Left renal pelvis (tissue), 4 donors: ENCODE results near the gene KLF13. TPM values are rescaled to one million over a fixed set of nuclear protein-coding genes. Genes with fewer than 3 reads are reported as not detected.

ENCODE experiments used
- DNase-seq, 4 donors: peaks; one replicate each; pipeline ENCODE4 v3.0.0-alpha.2; 2013; ENCODE audit warnings: low read depth in 4 of 4, low spot score in 3 of 4
- polyA plus RNA-seq, 4 donors: library from polyadenylated mRNA; unstranded; fragments of 120-200 nt; gene quantifications; one replicate each; pipeline ENCODE4 v1.2.1, GENCODE V29; 2013; ENCODE audit not compliant: insufficient read length in 4 of 4

KLF13 gene
- polyA plus RNA-seq, 4 donors: 40.1 to 69.5 (median 67.1) TPM

GRCh38 chr15:31330836-31331235 is 4.2 kb downstream of the KLF13 start:
- DNase-seq: no peak

GRCh38 chr15:31331389-31331788 is 4.8 kb downstream of the KLF13 start:
- DNase-seq: no peak

- no peak for DNase-seq
These were observed 5.5 kb downstream of the KLF13 start for GRCh38 chr15:31332020-31332680.

DNA sequence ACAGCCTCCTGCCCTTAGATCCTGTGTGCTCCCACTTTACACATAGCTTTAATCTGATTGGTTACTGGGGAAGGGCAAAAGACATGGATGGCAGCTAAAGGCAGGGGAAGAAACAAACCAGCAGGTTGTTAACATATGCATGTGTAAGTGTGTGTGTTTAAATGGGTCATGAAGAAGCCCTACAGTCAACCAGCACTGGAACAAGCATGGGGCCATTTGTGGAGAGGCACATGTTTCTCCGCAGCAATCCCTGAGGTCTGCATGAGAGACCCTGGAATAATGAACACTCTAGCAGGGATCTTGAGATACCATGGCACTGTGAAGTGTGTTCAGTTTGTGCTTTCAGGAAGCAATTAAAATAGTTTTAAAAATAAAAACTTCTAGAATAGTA is 6.0 kb downstream of the KLF13 start:
- no peak for DNase-seq

- DNase-seq: no peak
These were observed 6.5 kb downstream of the KLF13 start for GRCh38 chr15:31333119-31333518.

GRCh38 chr15:31333820-31334219 is 7.2 kb downstream of the KLF13 start:
- no peak for DNase-seq

- no peak for DNase-seq
These were observed 9.5 kb downstream of the KLF13 start for GRCh38 chr15:31335989-31336592.

DNA sequence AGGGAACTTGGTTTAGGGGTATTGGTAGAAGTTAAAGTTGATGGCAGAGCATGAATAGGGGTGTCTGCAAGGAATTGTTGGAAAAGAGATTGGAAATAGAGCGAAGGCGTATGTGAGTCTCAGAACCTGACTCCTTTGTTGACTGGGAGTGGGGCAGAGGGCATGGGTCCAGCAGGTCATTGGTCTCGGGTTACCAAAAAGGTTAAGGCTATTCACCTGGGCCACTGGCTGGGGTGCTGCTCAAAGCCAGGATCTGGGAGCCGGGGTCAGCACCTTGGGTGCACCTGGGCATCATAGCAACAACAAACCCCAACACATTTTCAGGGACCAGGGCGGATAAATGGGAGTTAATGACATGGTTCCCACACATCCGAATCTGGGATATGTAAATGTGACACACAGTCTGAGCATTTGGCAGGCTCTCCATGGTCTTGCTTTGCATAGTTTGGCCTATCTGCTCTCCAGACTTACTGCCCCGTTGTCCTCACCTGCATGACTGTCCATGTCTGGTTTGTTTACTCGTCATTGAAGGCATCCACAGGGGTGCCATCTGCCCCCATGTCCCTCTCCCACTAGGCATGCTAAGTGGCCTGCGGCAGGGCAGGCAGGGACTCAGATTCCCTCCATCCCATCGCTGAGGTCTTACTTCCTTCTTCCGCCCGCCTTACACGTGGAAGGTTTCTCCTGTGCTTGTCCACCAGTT is 10.1 kb downstream of the KLF13 start:
- DNase-seq: no peak

DNA sequence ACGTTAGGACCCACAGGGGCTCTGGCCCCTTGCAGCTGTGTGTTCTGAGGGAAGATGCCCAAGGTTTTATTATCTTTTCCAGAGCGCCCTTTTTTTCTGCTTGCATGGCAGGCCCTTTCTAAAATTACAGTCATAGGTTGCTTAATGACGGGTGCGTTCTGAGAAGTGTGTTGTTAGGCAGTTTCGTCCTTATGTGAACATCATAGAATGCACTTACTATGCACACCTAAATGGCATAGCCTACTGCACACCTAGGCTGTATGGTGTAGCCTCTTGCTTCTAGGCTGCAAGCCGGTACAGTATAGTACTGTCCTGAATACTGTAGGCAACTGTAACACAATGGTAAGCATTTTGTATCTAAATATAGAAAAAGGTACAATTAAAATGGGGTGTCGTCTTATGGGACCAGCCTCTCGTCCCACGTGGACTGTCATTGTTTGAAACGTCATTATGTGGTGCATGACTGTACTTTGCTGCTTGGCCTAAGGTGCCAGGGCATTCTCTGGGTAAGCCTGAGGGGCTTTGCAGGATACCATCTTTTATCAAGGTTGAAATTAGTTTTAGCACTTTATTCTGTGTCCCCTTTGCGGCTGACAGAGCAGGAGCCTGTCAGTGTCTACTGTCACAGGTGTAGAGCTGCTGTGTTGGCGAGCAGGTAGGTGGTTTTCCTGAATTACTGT is 10.9 kb downstream of the KLF13 start:
- DNase-seq: no peak

- DNase-seq: no peak
These were observed 11.8 kb downstream of the KLF13 start for GRCh38 chr15:31338318-31338878.

DNA sequence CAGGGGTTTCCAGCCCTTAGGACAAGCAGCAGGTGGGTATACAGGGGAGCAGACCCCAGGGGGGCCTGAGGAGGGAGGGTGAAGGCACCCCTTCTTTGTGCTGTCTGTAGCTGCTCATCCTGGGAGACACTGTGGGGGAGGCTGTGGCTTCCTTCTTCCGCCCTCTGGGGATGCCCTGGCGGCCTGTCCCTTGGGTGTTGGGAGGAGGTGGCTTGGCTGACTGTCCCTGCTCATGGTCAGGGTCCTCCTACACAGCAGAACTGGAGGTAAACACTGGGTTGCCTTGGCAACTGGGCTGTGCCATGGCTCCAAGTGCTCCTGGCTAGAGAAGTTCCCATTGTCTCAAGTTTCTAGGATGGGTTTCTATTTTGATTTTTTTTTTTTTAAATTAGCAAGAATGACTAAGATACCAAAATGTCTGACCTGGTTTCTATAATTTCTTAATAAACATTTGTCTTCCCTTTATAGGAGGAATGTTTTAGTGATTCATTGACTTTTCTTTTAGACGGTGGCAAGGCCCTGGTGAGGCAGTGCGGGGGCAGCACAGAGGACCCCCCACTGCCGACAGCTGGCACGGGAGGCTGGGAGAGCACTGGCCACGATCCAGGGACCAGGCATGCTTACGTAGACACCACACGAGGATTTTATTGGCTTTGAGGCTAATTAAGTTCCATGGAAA is 12.4 kb downstream of the KLF13 start:
- DNase-seq: peak in 1 of 4 donors; percentile 83

DNA sequence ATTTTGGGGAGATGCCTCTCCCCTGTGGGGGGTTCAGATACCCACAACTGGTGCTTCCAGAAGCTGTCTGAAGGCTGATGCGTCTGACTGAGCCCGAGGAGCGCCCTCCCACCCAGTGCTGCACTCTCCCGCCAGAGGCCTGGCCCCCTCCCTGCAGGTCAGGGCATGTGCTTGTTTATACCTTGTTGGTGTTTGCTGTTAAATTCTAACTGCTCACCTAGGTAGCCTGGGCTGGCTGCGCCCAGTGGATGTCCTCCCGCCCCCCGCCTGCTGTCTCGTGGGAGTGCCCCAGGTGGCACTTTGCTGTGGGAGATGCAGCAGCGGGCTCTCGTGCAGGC is 12.9 kb downstream of the KLF13 start:
- DNase-seq: no peak

DNA sequence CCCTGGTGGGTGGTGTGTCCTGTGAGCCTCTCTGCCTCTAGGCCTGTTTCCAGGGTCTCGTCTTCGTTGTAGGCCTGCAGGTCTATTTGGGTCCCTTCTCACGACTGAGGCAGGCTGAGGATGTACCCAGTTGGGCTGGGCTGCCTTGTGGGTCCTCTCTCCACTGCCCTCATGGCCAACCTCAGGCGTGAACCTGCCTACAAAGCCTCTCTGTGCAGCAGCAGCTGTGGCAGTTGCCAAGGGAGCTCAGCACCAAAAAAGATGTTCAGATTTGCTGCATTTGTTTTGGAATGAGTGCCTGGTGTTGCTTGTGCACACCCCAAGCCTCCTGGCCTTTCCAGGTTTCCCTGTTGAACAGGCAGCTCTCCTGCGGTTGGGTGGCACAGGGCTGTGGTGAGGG is 13.4 kb downstream of the KLF13 start:
- no peak for DNase-seq

GRCh38 chr15:31340592-31340991 is 14.0 kb downstream of the KLF13 start:
- no peak for DNase-seq

DNA sequence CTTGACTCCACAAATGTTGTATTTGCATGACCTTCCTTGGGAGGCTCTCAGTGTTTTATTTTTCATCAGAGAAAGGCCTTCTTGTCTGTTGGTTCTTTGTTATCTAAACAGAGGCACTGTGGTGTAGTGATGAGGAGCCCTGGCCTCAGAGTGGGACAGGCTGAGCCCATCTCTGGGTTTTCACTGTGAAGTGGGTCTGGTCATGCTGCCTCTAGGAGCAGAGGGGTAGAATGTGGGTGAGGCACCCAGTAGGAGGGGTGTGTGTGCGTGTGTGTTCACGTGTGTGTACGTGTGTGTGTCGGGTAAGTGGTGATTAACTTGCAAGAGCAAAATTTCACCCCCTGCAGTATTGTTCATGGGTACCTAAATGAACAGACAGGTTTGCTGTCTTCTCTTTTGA is 14.4 kb downstream of the KLF13 start:
- no peak for DNase-seq

DNA sequence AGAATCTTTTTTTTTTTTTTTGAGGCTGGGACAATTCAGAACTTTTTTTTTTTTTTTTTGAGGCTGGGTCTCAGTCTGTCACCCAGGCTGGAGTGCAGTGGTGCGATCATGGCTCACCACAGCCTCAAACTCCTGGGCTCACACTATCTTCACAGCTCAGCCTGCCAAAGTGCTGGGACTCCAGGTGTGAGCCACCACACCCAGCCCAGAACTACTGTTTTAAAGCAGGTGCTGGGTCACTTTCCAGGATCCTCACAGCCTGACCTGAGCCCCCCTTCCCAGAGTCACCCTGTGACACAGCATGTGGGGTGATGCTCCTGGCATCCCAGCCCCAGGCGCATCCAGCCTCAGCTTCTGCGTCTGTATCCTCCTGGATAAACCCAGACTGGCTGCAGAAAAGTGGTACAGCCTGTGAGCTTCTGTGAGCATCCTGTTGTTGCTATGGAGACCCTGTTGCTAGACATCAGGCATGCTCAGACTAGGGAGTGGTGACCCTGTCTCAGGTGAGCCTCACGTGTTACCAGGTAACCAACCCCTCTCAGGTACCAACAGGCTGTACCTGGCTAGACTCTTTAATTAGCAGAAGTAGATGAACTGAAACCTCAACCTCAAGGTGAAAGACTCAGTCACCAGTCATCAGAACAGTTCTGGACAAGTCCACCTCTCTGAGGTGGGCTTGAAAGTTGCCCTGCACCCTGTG is 15.0 kb downstream of the KLF13 start:
- no peak for DNase-seq

DNA sequence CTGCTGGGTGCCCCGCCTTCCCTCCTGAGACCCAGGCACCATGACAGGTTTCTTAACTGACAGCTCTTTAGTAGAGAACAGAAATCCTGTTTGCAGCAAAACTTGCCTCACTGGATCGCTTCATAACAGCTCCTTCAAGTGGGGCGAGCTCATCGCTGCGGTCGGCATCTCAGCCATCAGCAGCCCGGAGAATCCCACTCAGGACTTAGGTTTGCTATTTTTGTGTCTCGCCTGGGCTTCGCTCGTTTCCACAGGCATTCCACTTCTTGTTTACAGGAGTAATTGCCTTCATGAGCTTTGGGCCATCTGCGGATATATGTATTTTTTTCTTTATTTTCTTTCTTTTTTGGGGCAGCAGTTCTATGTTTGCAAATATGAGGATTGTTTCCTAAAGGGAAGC is 15.7 kb downstream of the KLF13 start:
- DNase-seq: no peak

DNA sequence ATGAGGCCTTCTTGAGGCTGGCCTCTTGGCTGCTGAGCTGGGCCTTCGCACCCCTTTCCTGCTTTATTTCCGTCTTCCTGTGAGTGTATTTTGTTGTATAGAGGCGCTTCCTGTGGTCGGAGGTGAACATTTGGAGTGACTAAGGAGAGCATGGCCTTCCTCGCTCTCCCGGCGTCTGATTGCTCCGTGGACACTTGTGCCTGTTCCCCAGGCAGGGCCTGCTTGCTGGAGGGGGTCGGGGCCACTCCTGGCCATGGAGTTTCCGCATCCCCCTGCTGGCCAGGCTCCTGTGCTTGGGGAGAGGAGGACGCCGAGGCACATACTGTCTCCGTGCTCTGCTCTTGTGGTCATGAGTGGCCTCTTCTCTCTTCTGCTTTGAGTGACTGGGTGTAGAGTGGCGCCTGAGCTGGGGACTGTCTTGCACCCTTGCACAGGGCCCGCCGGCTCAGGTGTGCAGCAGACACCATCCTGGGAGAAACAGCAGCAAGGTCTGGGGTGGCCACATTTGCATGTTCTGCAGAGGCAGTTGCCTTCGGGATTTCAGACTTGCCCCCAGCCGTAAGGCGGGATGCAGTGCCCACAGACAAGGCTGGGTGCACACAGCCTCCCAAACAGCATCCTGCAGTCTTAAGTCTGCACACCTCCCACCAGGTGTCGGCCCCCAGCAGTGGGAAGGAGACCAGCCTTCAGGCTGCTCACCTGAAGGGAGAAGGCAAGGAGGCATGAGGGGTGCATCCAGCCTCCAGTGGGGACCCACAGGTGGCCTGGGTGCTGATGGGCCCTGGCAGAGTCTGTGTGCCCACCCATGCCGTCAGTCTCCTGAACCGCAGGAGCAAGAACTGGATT is 16.4 kb downstream of the KLF13 start:
- no peak for DNase-seq

GRCh38 chr15:31343831-31344230 is 17.2 kb downstream of the KLF13 start:
- DNase-seq: no peak
